ENCODE data around the gene KLHL28.

- TF ChIP-seq CTCF (IDR thresholded peaks at IDR 0.05) (no peak), POLR2A (IDR thresholded peaks at IDR 0.05) (no peak)
Observed at GRCh38 chr14:44940211-44940610, 21.5 kb downstream of the KLHL28 start.
